ENCODE data around the gene EBLN1.

EBLN1 gene

GRCh38 chr10:22245567-22245966 lies 27.8 kb upstream of the EBLN1 start:
- no peaks in the 10 kb centered on the region for H4K20me1 ChIP-seq (ENCODE audit: low read depth, low read length)
- no peak for TF ChIP-seq EZH2phosphoT487 (conservative IDR thresholded peaks at IDR 0.05; ENCODE audit: low read length)
- TF ChIP-seq CTCF (IDR thresholded peaks at IDR 0.05; ENCODE audit: insufficient read depth, low read length, poor library complexity, severe bottlenecking): no peak
- H3F3A ChIP-seq (ENCODE audit: insufficient read depth): no peaks in the 10 kb centered on the region
- no peak overlapping the region for H3K9ac ChIP-seq (ENCODE audit: low read length)
- no peaks in the 10 kb centered on the region for H3K27me3 ChIP-seq (ENCODE audit: low read length)
- no peaks in the 10 kb centered on the region for H3K9me3 ChIP-seq (ENCODE audit: insufficient read depth, low read length)
- no peak overlapping the region for H3K27ac ChIP-seq (ENCODE audit: low read depth, low read length)
- H3K36me3 ChIP-seq (ENCODE audit: low read length): no peaks in the 10 kb centered on the region
- no peak overlapping the region for H3K4me2 ChIP-seq (ENCODE audit: low read depth, low read length, poor library complexity, severe bottlenecking)
- H2AFZ ChIP-seq (ENCODE audit: low read depth, low read length, severe bottlenecking): no peak overlapping the region
- H3K79me2 ChIP-seq (ENCODE audit: insufficient read depth, low read length): no peaks in the 10 kb centered on the region
- H3K4me3 ChIP-seq (ENCODE audit: insufficient read depth, low read length, poor library complexity, severe bottlenecking): no peak overlapping the region
- no peaks in the 10 kb centered on the region for H3K9me2 ChIP-seq (replicated peaks; ENCODE audit: insufficient read depth, low read length)

GRCh38 chr10:22244855-22245254 lies 27.0 kb upstream of the EBLN1 start:
- H3K9me2 ChIP-seq (replicated peaks; ENCODE audit: insufficient read depth, low read length): no peaks in the 10 kb centered on the region
- H3K9ac ChIP-seq (ENCODE audit: low read length): no peak overlapping the region
- TF ChIP-seq CTCF (IDR thresholded peaks at IDR 0.05; ENCODE audit: insufficient read depth, low read length, poor library complexity, severe bottlenecking): peak; percentile 11
- TF ChIP-seq EZH2phosphoT487 (conservative IDR thresholded peaks at IDR 0.05; ENCODE audit: low read length): no peak
- H3F3A ChIP-seq (ENCODE audit: insufficient read depth): no peaks in the 10 kb centered on the region
- H3K4me2 ChIP-seq (ENCODE audit: low read depth, low read length, poor library complexity, severe bottlenecking): no peak overlapping the region
- no peak overlapping the region for H2AFZ ChIP-seq (ENCODE audit: low read depth, low read length, severe bottlenecking)
- H3K9me3 ChIP-seq (ENCODE audit: insufficient read depth, low read length): no peaks in the 10 kb centered on the region
- H3K4me3 ChIP-seq (ENCODE audit: insufficient read depth, low read length, poor library complexity, severe bottlenecking): no peak overlapping the region
- H4K20me1 ChIP-seq (ENCODE audit: low read depth, low read length): no peaks in the 10 kb centered on the region
- H3K79me2 ChIP-seq (ENCODE audit: insufficient read depth, low read length): no peaks in the 10 kb centered on the region
- H3K27me3 ChIP-seq (ENCODE audit: low read length): no peaks in the 10 kb centered on the region
- H3K27ac ChIP-seq (ENCODE audit: low read depth, low read length): no peak overlapping the region
- H3K36me3 ChIP-seq (ENCODE audit: low read length): no peaks in the 10 kb centered on the region

- no peaks in the 10 kb centered on the region for H3K27me3 ChIP-seq (ENCODE audit: low read length)
- H3K9ac ChIP-seq (ENCODE audit: low read length): no peak overlapping the region
- no peaks in the 10 kb centered on the region for H4K20me1 ChIP-seq (ENCODE audit: low read depth, low read length)
- no peaks in the 10 kb centered on the region for H3K79me2 ChIP-seq (ENCODE audit: insufficient read depth, low read length)
- H3F3A ChIP-seq (ENCODE audit: insufficient read depth): no peaks in the 10 kb centered on the region
- H3K36me3 ChIP-seq (ENCODE audit: low read length): no peaks in the 10 kb centered on the region
- TF ChIP-seq EZH2phosphoT487 (conservative IDR thresholded peaks at IDR 0.05; ENCODE audit: low read length) (no peak), CTCF (IDR thresholded peaks at IDR 0.05; ENCODE audit: insufficient read depth, low read length, poor library complexity, severe bottlenecking) (no peak)
- no peaks in the 10 kb centered on the region for H3K9me2 ChIP-seq (replicated peaks; ENCODE audit: insufficient read depth, low read length)
- no peak overlapping the region for H2AFZ ChIP-seq (ENCODE audit: low read depth, low read length, severe bottlenecking)
- H3K9me3 ChIP-seq (ENCODE audit: insufficient read depth, low read length): no peaks in the 10 kb centered on the region
- H3K4me2 ChIP-seq (ENCODE audit: low read depth, low read length, poor library complexity, severe bottlenecking): no peak overlapping the region
- H3K4me3 ChIP-seq (ENCODE audit: insufficient read depth, low read length, poor library complexity, severe bottlenecking): no peak overlapping the region
- no peak overlapping the region for H3K27ac ChIP-seq (ENCODE audit: low read depth, low read length)
Measured at GRCh38 chr10:22244001-22244400, 26.2 kb upstream of the EBLN1 start.

All from SU-DHL-6 (cell line).